ENCODE results near the gene HSF2.

DNA sequence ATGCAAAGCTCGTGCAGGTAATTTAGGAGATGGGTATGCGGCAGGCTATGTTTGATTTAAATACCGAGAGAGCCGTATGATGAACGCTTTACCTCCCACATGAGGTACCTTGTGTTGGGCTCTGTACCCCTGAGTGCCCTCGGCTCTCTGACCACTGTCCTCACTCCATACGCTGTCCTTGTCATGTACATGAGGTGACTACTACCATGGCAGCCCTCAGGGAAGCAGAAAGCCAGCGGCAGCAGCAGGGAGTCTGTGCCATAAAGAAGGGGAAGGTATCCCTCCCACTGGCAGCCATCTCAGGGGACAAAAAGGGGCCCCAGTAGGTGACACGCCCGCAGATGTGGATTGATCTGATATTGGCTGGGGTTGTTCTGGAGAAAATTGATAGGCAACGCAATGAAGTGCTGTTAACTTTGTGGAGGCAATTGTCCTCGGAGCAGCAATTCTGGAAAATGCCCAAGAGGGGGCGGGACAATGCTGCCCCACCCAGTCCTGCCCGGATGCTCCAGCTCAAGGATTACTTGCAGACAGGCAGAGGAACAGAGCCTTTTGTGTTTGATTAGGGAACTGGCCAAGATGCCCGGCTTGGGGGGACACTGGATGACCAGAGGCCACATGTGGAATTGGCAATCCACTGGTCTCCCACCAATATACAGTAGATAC is 38.0 kb upstream of the HSF2 start:
- TF ChIP-seq, protein P1, sequence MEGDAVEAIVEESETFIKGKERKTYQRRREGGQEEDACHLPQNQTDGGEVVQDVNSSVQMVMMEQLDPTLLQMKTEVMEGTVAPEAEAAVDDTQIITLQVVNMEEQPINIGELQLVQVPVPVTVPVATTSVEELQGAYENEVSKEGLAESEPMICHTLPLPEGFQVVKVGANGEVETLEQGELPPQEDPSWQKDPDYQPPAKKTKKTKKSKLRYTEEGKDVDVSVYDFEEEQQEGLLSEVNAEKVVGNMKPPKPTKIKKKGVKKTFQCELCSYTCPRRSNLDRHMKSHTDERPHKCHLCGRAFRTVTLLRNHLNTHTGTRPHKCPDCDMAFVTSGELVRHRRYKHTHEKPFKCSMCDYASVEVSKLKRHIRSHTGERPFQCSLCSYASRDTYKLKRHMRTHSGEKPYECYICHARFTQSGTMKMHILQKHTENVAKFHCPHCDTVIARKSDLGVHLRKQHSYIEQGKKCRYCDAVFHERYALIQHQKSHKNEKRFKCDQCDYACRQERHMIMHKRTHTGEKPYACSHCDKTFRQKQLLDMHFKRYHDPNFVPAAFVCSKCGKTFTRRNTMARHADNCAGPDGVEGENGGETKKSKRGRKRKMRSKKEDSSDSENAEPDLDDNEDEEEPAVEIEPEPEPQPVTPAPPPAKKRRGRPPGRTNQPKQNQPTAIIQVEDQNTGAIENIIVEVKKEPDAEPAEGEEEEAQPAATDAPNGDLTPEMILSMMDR (IDR thresholded peaks at IDR 0.05; ENCODE audit: borderline replicate concordance, extremely low read depth, low read length, poor library complexity, severe bottlenecking): no peak
- no peak for TF ChIP-seq EZH2 (IDR thresholded peaks at IDR 0.05; ENCODE audit: borderline replicate concordance, low read depth, low read length, severe bottlenecking)
